HEK293 (cell line): ENCODE measurements around the gene SYT14.

Experiments used
- CTCF ChIP-seq: fragments of 450-650 bp; formaldehyde crosslinking; IDR thresholded peaks from 2 replicates; pipeline ENCODE4 v1.5.1; 2016; ENCODE audit warnings: missing biosample characterization, missing genetic modification characterization
- HOXA7 ChIP-seq: sonication (generic); formaldehyde crosslinking; IDR thresholded peaks from 2 replicates; pipeline ENCODE4 v1.8.1; 2022; ENCODE audit warnings: missing genetic modification reagents, borderline replicate concordance
- ZEB2 ChIP-seq: fragments of 450-650 bp; formaldehyde crosslinking; IDR thresholded peaks from 2 replicates; pipeline ENCODE4 v1.5.1; 2016; ENCODE audit warnings: missing biosample characterization, missing genetic modification characterization
- ZNF10 ChIP-seq: fragments of 450-650 bp; formaldehyde crosslinking; IDR thresholded peaks from 2 replicates; pipeline ENCODE4 v1.5.1; 2017; ENCODE audit warnings: missing biosample characterization, missing genetic modification characterization
- ZNF19 ChIP-seq: fragments of 450-650 bp; formaldehyde crosslinking; IDR thresholded peaks from 2 replicates; pipeline ENCODE4; 2016; ENCODE audit warnings: missing biosample characterization, missing genetic modification characterization, low read depth
- ZNF513 ChIP-seq: fragments of 450-650 bp; IDR thresholded peaks from 2 replicates; pipeline ENCODE4 v1.5.1; 2018; ENCODE audit warnings: missing biosample characterization, missing genetic modification characterization
- ZNF596 ChIP-seq: fragments of 450-650 bp; IDR thresholded peaks from 2 replicates; pipeline ENCODE4 v1.5.0; 2018; ENCODE audit warnings: missing biosample characterization, mild to moderate bottlenecking, missing genetic modification characterization, moderate library complexity
- ZNF629 ChIP-seq: fragments of 450-650 bp; formaldehyde crosslinking; IDR thresholded peaks from 2 replicates; pipeline ENCODE4 v1.5.1; 2017; ENCODE audit warnings: missing biosample characterization, missing genetic modification characterization
- ZNF791 ChIP-seq: fragments of 450-650 bp; formaldehyde crosslinking; IDR thresholded peaks from 2 replicates; pipeline ENCODE4 v1.5.1; 2016; ENCODE audit warnings: missing biosample characterization, missing genetic modification characterization
- ZNF830 ChIP-seq: fragments of 450-650 bp; IDR thresholded peaks from 2 replicates; pipeline ENCODE4 v1.5.0; 2018; ENCODE audit warnings: missing biosample characterization, missing genetic modification characterization, low read depth, mild to moderate bottlenecking, moderate library complexity
- TF ChIP-seq, protein P1 (sequence below): fragments of 450-650 bp; formaldehyde crosslinking; IDR thresholded peaks from 2 replicates; pipeline ENCODE4; 2016; ENCODE audit warnings: missing biosample characterization, missing genetic modification characterization
- TF ChIP-seq, protein P2 (sequence below): fragments of 450-650 bp; formaldehyde crosslinking; IDR thresholded peaks from 2 replicates; pipeline ENCODE4 v1.5.1; 2016; ENCODE audit warnings: missing biosample characterization, missing genetic modification characterization
- TF ChIP-seq, protein P3 (sequence below): fragments of 450-650 bp; formaldehyde crosslinking; IDR thresholded peaks from 2 replicates; pipeline ENCODE4 v1.5.1; 2016; ENCODE audit warnings: missing biosample characterization, missing genetic modification characterization

DNA sequence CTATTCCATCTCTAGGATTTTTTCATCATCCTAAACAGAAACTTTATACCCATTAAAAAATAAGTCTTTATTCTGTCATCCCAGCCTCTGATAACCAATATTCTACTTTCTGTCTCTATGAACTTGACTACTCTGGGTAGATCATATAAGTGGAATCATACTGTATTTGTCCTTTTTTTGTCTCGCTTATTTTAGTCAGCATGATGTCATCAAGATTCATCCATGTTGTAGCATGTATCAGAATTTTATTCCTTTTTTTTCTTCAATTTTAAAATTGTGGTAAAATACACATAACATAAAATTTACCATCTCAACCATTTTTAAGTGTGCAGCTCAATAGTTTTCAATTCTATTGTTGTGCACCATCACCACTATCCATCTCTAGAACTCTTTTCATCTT, 90.0 kb downstream of the SYT14 start:
- TF ChIP-seq CTCF (no peak), ZNF19 (no peak), ZNF791 (tag by site-specific recombination) (no peak), ZNF513 (tag by site-specific recombination) (no peak), ZEB2 (no peak), ZNF10 (tag by site-specific recombination) (no peak), ZNF596 (tag by site-specific recombination) (no peak), HOXA7 (CRISPR knock-in tag) (no peak), ZNF629 (tag by site-specific recombination) (no peak), ZNF830 (tag by site-specific recombination) (no peak)
- TF ChIP-seq, protein P1, sequence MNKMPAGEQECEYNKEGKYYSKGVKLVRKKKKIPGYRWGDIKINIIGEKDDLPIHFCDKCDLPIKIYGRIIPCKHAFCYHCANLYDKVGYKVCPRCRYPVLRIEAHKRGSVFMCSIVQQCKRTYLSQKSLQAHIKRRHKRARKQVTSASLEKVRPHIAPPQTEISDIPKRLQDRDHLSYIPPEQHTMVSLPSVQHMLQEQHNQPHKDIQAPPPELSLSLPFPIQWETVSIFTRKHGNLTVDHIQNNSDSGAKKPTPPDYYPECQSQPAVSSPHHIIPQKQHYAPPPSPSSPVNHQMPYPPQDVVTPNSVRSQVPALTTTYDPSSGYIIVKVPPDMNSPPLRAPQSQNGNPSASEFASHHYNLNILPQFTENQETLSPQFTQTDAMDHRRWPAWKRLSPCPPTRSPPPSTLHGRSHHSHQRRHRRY (tag by site-specific recombination), result no peak
- TF ChIP-seq, protein P2, sequence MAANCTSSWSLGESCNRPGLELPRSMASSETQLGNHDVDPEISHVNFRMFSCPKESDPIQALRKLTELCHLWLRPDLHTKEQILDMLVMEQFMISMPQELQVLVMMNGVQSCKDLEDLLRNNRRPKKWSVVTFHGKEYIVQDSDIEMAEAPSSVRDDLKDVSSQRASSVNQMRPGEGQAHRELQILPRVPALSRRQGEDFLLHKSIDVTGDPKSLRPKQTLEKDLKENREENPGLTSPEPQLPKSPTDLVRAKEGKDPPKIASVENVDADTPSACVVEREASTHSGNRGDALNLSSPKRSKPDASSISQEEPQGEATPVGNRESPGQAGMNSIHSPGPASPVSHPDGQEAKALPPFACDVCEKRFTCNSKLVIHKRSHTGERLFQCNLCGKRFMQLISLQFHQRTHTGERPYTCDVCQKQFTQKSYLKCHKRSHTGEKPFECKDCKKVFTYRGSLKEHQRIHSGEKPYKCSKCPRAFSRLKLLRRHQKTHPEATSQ, result no peak
- TF ChIP-seq, protein P3, sequence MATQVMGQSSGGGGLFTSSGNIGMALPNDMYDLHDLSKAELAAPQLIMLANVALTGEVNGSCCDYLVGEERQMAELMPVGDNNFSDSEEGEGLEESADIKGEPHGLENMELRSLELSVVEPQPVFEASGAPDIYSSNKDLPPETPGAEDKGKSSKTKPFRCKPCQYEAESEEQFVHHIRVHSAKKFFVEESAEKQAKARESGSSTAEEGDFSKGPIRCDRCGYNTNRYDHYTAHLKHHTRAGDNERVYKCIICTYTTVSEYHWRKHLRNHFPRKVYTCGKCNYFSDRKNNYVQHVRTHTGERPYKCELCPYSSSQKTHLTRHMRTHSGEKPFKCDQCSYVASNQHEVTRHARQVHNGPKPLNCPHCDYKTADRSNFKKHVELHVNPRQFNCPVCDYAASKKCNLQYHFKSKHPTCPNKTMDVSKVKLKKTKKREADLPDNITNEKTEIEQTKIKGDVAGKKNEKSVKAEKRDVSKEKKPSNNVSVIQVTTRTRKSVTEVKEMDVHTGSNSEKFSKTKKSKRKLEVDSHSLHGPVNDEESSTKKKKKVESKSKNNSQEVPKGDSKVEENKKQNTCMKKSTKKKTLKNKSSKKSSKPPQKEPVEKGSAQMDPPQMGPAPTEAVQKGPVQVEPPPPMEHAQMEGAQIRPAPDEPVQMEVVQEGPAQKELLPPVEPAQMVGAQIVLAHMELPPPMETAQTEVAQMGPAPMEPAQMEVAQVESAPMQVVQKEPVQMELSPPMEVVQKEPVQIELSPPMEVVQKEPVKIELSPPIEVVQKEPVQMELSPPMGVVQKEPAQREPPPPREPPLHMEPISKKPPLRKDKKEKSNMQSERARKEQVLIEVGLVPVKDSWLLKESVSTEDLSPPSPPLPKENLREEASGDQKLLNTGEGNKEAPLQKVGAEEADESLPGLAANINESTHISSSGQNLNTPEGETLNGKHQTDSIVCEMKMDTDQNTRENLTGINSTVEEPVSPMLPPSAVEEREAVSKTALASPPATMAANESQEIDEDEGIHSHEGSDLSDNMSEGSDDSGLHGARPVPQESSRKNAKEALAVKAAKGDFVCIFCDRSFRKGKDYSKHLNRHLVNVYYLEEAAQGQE (tag by site-specific recombination), result no peak
